Peyer's patch (tissue), 4 donors: ENCODE data around the gene CPVL. TPM values are rescaled to one million over a fixed set of nuclear protein-coding genes. Genes with fewer than 3 reads are reported as not detected.

Source experiments
- DNase-seq, 3 donors: peaks; one replicate each; pipeline ENCODE4 v3.0.0-alpha.2; 2017 to 2019
- H3K27ac ChIP-seq, 4 donors: fragments of 200-600 bp; sonication (generic); one replicate each; pipeline ENCODE4 v1.5.1; 2016 to 2019
- H3K27me3 ChIP-seq, 2 donors: fragments of 200-600 bp; sonication (generic); one replicate each; pipeline ENCODE4 v1.5.1; 2019
- H3K36me3 ChIP-seq, 3 donors: fragments of 200-600 bp; sonication (generic); one replicate each; pipeline ENCODE4 v1.5.1; 2016 to 2019
- H3K4me1 ChIP-seq, 4 donors: fragments of 200-600 bp; sonication (generic); one replicate each; pipeline ENCODE4 v1.5.1; 2016 to 2019
- H3K4me3 ChIP-seq, 4 donors: fragments of 200-600 bp; sonication (generic); 1 replicate in 3 of 4; 2 replicates in 1 of 4; pipeline ENCODE4 v1.5.1; 2016 to 2019; ENCODE audit warnings: mild to moderate bottlenecking in 1 of 4
- H3K9me3 ChIP-seq, 4 donors: fragments of 200-600 bp; sonication (generic); one replicate each; pipeline ENCODE4 v1.5.1; 2016 to 2019; ENCODE audit warnings: mild to moderate bottlenecking in 1 of 4
- CTCF ChIP-seq, 6 experiments: fragments of 450-650 bp in 4 of 6; fragments of 200-600 bp in 2 of 6; sonication (generic) in 1 of 6; IDR thresholded peaks; one replicate each; pipeline ENCODE4 v1.5.1; 2017 to 2019; ENCODE audit warnings: antibody characterized with exemption in 6 of 6, mild to moderate bottlenecking in 3 of 6, moderate library complexity in 1 of 6
- POLR2A ChIP-seq, 2 donors: fragments of 450-650 bp; IDR thresholded peaks; one replicate each; pipeline ENCODE4 v1.5.1; 2017; ENCODE audit warnings: antibody characterized with exemption in 2 of 2, mild to moderate bottlenecking in 2 of 2, moderate library complexity in 2 of 2
- total RNA-seq, 4 donors: library from RNA; depleted of rRNA; stranded (reverse); fragments of >200 nt; gene quantifications; one replicate each; pipeline ENCODE4 v1.1.0, GENCODE V29; 2016

Gene CPVL
- total RNA-seq, 4 donors from 2014 or later = 2.5 to 16.5 (median 8.0) TPM

GRCh38 chr7:29076631-29077030 lies 69.7 kb downstream of the CPVL start:
- no peaks in the 10 kb centered on the region for H3K36me3 ChIP-seq
- H3K27ac ChIP-seq = no peak overlapping the region
- H3K4me1 ChIP-seq = no peaks in the 10 kb centered on the region
- H3K27me3 ChIP-seq = no peaks in the 10 kb centered on the region
- no peak overlapping the region for H3K4me3 ChIP-seq
- DNase-seq = no peak
- TF ChIP-seq CTCF (IDR thresholded peaks at IDR 0.05) (no peak), POLR2A (IDR thresholded peaks at IDR 0.05) (no peak)
- no peaks in the 10 kb centered on the region for H3K9me3 ChIP-seq

GRCh38 chr7:29075606-29076005 lies 70.7 kb downstream of the CPVL start:
- H3K27ac ChIP-seq = no peak overlapping the region
- H3K9me3 ChIP-seq = no peaks in the 10 kb centered on the region
- no peak overlapping the region for H3K4me3 ChIP-seq
- no peaks in the 10 kb centered on the region for H3K27me3 ChIP-seq
- DNase-seq = no peak
- no peaks in the 10 kb centered on the region for H3K4me1 ChIP-seq
- TF ChIP-seq POLR2A (IDR thresholded peaks at IDR 0.05) = no peak
- no peak for TF ChIP-seq CTCF (IDR thresholded peaks at IDR 0.05)
- no peaks in the 10 kb centered on the region for H3K36me3 ChIP-seq

- Histone ChIP-seq H3K27me3 (no peaks in the 10 kb centered on the region), H3K4me1 (no peaks in the 10 kb centered on the region), H3K9me3 (no peaks in the 10 kb centered on the region), H3K4me3 (no peak overlapping the region), H3K36me3 (no peaks in the 10 kb centered on the region), H3K27ac (no peak overlapping the region)
- no peak for DNase-seq
- TF ChIP-seq CTCF (IDR thresholded peaks at IDR 0.05) (no peak), POLR2A (IDR thresholded peaks at IDR 0.05) (no peak)
These were observed 75.0 kb downstream of the CPVL start for GRCh38 chr7:29071203-29071874.

- H3K27me3 ChIP-seq = no peaks in the 10 kb centered on the region
- TF ChIP-seq POLR2A (IDR thresholded peaks at IDR 0.05) = no peak
- no peak for TF ChIP-seq CTCF (IDR thresholded peaks at IDR 0.05)
- H3K9me3 ChIP-seq = no peaks in the 10 kb centered on the region
- no peak for DNase-seq
- no peak overlapping the region for H3K4me3 ChIP-seq
- no peak overlapping the region for H3K27ac ChIP-seq
- H3K4me1 ChIP-seq = no peaks in the 10 kb centered on the region
- H3K36me3 ChIP-seq = no peaks in the 10 kb centered on the region
These were observed 79.7 kb downstream of the CPVL start for GRCh38 chr7:29066641-29067040.

GRCh38 chr7:29065181-29065857 lies 81.0 kb downstream of the CPVL start:
- H3K4me3 ChIP-seq = no peak overlapping the region
- no peaks in the 10 kb centered on the region for H3K9me3 ChIP-seq
- no peaks in the 10 kb centered on the region for H3K27me3 ChIP-seq
- H3K36me3 ChIP-seq = no peaks in the 10 kb centered on the region
- no peaks in the 10 kb centered on the region for H3K4me1 ChIP-seq
- no peak for TF ChIP-seq CTCF (IDR thresholded peaks at IDR 0.05)
- TF ChIP-seq POLR2A (IDR thresholded peaks at IDR 0.05) = no peak
- H3K27ac ChIP-seq = no peak overlapping the region
- DNase-seq = no peak
